Measurements from ENCODE around the gene CFI.
"Not testable (repeated sequence)": the region's sequence is repeated elsewhere in the genome, so short reads cannot be mapped to it uniquely, and the experiment has no call there.

The CFI gene

DNA sequence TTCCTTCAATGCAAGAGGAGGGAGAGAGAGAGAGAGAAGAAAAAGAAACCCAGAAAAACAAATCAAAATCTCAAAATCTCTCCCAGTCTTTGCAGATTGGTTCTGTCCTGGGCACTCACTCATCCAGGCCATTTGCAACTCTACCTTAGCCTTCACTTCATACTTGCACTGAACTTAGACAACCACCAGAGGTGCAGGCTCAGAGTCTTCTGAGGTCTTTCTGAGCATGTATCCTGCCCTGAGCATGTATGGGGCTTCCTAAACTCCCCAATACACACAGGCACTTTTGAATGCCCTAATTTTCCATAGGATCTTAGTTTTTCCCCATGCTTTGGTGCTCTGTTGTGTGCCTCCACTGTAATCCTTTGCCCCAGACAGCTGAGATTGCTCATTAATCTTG is 2.9 kb downstream of the CFI start:
- DNase-seq (ENCODE audit: low read depth in 2 of 2), result no peak

DNA sequence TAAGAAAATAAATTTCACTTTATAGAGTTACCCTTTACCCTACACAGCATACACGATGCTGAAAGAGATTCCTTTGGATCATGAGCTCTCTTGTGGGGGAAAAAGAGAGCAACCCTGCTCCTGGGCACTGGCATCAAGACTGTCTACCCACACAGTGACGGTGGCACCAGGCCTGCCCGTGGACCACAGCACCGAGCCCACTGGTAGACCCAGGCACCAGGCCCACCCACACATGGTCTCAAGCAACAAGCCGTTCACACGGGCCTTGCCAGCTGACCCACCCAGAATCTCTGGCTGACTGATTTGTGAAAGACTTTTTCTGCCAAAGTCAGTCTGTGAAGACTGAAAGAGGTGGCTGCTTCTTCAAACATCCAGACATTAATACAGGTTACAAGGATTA is 6.7 kb downstream of the CFI start:
- DNase-seq (ENCODE audit: low read depth in 2 of 2), result no peak

DNA sequence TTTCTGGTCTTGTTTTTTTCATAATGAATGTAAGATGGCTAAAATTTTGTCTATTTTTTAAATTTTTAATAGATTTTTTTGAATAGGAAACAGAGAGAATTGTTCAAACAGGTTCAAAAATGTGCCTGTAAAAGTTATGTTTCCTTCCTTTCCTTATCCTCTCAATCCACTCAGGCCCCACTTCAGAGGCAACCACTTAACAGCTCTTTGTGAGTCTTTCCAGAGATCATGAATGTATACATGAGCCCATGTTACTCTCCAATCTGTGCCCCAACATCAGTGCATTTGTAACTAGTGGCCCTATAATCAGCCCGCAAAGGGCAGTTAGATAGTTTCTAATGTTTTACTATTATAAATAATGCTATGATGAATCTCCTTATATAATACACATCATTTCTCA is 14.0 kb downstream of the CFI start:
- DNase-seq (ENCODE audit: low read depth in 2 of 2), result no peak

DNA sequence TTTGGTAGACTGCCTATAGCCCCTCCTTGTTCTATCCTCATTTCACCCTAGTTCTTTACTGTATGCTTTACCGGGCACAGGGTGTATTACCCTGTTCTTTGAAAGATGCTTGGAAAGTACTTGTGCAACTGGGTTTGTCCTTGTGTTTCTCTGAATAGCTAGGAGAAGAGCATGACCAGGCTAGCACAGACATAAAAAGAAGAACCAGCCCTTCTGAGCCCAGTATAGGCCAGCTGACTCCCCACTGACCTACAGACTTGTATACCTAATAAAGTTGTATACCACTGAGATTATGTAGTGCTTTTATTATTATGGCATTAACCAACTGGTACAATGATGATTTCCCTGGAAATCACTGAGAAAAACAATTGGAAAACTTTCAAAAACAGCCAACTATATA is 15.0 kb downstream of the CFI start:
- DNase-seq (ENCODE audit: low read depth in 2 of 2), result no peak

DNA sequence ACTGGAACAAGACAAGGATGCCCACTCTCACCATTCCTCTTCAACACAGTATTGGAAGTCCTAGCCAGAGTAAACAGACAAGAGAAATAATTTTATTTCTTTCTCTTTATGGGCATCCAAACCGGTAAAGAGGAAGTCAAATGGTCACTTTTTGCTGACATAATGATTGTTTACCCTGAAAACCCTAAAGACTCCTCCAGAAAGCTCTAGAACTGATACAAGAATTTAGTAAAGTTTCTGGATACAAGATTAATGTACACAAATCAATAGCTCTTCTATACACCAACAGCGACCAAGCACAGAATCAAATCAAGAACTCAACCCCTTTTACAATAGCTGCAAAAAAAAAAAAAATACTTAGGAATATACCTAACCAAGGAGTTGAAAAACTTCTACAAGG is 19.7 kb downstream of the CFI start:
- DNase-seq (ENCODE audit: low read depth in 2 of 2), result not testable (repeated sequence)

DNA sequence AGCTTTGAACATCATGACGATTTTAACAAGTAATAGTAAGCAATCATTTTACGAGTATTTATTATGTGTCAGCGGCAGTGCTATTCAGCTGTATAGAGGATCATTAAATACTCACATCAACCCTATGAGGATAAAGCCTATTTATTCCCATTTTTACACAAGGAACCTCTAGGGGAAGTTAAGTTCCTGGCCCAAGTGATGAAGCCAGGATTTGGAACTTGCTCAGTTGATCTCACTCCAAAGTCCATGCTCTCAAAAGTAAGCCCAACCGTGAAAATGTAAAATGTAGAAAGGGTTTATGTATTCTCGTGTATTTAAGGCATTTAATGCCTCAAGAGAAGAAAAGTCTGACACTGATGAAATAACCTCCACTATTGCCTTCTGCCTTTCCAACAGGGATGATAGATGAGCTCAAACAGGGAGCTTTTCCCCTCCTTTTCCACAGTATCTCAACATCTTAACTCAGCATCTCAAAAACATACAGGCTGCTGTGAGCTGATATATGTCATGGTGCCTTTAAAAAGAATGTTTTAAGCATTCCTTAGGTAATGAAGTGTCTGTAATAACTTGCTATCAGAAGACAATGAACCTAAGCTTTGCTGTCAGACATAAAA is 36.9 kb downstream of the CFI start:
- no peak for DNase-seq (ENCODE audit: low read depth in 2 of 2)

DNA sequence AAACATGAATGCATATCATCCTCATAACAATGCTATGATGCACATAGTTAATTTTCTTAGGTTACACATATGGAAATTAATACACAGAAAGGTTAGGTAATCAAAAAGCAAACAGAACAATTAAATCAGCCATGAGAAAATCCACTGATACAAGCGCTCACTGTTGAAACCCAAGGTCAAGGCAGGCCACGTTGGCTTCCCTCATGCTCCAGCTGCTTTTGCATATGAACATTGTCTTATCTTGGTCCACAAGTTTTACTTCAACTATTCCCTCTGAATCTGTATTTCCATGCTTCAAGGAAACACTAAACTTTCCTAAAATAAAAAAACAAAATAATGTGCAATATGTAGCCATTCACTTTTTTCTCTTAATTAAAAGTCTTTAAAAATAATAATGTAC is 37.4 kb downstream of the CFI start:
- DNase-seq (ENCODE audit: low read depth in 2 of 2), result no peak

DNA sequence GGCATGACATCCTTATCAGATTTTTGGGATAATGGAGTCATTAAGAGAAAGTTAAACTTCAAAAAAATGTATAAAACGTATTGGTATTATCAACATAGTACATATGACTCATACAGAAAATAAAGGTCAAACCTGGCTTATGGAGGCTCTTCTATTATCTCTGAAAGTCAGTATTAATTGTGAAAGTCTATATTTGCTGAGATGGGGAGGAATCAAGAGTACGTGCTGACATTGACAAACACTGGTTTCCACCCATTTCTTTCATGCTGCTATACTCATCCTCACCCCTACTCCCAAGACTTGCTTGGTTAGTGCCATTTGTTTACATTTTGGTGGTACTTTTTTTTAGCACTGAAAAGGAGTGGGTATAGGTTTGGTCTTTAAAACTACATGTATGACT is 41.1 kb downstream of the CFI start:
- no peak for DNase-seq (ENCODE audit: low read depth in 2 of 2)

DNA sequence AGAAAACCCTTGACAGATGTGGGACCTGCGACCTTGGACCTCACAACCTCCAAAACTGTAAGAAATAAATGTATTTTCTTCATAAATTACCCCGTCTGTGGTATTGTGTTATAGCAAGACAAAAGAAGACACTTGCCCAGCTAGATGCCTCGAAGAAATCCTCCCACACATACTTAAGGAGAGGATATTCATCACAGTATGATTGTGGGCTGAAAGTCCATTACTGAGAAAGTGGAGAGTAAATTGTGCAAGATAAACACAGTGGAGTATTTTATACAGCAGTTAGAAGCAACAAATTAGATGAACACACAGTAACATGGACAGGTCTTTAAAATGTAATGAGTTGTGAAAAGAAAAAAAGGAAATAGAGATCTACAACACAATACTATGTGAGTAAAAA is 46.1 kb downstream of the CFI start:
- DNase-seq (ENCODE audit: low read depth in 2 of 2), result no peak

DNA sequence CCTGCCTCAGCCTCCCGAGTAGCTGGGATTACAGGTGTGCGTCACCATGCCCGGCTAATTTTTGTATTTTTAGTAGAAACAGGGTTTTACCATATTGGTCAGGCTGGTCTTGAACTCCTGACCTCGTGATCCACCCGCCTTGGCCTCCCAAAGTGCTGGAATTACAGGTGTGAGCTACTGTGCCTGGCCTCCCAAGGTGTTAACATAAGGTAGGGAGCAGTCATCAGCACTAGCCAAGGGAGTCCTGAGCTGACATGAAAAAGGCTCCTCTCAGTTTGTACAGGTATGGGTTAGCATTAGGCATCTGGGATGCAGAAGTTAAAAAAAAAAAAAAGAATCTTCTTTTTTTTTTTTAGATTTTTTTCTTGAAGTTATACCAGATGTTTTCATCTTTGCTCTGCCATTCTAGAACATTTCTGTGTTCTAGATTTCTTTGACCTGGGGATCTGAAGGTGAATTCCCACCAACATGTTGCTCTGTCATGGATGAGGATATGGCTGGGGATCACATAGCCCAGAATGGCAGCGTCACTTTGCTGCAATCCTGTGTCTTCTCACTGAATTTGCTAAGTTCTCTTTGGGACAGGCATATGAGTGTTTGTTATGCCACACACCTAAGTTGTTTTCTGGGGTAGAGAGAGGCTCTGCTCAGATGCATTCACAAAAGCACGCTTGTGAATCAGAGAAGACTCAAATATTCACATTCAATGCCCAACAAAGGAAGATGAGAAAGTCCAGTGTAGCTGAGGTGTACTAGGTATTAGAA is 47.5 kb downstream of the CFI start:
- DNase-seq (ENCODE audit: low read depth in 2 of 2), result no peak

DNA sequence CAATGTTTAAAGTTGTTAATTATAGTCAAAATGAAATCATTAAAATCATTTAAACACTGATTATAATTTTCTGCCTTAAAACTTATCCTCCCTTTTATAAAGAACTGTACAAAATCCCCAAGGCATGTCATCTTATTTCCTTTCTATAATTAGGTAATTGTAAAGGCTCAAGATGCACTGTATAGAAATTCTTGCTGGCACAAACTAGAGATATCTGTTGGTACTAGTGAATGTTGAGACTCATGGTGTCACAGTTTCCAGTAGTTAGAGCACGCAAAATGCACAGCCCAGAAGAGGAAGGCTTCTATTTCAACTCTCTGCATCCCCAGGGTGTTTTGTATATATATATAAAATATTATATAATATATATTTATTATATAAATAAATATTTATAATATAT is 49.3 kb downstream of the CFI start:
- DNase-seq (ENCODE audit: low read depth in 2 of 2), result no peak

DNA sequence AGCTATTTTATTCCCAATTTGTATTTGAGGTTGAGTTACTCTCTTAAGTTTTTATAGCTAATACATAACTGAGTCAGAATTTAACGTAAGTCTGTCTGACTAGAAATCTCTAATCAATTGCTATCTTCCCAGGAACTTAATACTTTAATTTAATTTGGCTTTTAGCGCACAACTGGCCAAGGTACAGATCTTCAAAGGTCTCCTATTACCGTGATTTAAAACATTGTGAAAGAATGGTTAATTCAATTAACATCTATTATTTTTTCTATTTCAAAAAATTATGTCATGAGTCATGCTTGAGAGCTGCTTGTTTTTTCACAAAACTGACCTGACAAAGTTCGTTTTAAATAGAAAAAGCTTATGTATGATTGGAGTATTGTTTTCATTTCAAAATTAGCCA is 49.9 kb downstream of the CFI start:
- no peak for DNase-seq (ENCODE audit: low read depth in 2 of 2)

DNA sequence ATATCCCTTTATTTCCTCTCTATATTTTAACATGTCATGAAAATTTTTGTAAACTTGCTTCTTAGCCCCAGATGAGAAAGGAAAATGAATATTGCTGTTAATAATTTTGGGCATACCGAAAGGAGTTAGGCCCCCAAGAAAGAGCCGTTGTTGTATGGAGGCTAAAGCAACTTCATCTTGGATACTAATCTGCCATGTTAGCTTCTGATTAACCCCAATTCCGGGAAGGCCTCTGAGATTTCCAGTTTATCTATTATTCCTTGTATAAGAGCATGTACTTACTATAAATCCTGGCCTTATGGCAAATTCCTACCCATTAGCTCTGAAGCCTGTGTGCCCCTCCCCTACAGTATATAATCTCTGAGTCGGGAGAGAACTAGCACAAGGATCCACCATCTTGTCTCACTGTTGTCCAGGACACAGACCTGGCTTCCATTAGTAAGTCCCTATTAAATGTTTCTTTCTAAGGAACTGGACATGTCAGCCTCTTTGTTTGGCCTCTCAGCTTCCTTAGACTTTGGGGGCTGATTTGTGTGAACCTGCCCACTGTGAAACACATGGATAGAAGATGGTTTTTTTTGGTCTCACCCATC is 51.1 kb downstream of the CFI start:
- DNase-seq (ENCODE audit: low read depth in 2 of 2), result no peak

DNA sequence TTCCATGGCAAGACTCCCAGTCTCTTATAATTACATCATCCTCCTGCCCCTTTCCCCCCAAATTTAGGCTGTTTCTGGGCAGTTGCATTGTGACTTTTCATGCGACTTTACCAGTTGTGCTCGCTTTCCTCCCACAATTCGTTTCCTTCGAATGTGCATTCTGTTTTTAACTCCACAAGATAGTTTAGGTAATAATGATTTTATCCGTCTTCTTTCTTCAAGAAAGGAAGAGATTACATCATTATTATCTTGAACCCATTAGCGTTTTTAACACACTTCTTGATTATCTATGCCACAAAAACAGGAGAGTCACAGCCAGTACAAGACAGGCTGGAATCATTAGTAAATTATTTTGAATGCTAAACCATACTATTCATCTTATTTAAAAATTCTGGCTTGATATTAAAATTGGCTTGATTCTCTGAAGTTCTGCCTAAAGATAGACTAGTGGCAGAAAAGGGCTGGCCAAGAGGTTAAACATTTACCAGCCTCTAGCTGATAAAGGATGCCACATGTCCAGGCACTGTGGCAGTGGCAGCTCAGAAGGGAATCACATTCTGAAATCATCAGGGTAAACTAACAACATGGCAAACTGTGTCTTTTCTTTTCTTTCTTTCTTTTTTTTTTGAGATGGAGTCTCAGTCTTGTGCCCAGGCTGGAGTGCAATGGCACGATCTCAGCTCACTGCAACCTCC is 52.3 kb downstream of the CFI start:
- no peak for DNase-seq (ENCODE audit: low read depth in 2 of 2)

DNA sequence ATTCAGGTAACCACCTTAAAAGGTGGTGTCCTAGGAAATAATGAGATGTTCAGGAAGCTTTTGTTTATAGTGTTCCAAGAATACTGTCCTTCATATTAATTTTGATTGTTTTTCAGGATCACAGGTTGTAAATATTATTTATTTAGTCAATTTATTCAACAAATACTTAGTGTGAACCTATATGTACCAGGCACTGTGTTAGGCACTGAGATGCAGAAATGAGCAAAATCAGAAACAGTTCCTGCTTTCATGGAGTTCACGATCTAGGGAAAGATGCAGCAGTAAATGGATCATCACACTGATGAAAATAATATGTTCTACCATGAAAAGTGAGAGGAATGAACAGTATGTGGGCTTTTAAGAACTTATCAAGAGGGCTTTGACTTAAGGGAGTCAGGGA is 53.7 kb downstream of the CFI start:
- DNase-seq (ENCODE audit: low read depth in 2 of 2), result no peak

DNA sequence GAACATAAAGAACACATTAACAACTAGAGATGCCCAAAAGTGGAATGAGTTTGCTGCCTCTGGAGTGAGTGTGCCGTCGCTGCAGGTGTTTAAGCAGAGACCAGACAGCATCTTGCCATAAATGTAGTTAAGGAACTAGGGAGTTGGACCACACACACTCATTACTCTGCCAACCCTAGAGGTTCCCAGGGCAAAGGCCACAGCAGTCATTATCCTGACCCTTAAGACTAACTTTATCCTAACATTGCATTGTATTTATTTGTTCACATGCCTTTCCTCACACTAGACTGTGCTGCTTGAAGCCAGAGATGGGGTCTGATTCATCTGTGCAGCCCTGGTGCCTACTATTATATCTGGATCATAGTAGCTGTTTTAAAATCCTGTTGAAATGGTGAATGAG is 55.1 kb downstream of the CFI start:
- no peak for DNase-seq (ENCODE audit: low read depth in 2 of 2)

DNA sequence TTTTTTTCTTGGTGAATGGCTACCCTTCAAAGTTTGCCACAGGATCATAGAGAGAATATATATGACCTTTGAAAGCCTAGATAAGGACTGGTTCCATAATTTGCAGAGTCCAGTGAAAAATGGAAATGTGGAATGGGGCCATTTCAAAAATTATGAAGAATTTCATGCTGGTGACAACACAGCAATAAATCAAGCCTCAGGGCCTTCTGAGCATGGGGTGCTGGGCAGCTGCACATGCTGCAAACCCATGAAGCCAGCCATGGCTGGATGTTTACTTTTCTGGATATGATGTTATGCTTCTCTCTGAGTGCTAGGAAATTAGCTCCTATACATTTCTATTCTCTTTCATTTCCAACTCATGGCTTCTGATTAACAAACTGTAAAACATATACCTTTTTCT is 56.0 kb downstream of the CFI start:
- DNase-seq (ENCODE audit: low read depth in 2 of 2), result no peak

DNA sequence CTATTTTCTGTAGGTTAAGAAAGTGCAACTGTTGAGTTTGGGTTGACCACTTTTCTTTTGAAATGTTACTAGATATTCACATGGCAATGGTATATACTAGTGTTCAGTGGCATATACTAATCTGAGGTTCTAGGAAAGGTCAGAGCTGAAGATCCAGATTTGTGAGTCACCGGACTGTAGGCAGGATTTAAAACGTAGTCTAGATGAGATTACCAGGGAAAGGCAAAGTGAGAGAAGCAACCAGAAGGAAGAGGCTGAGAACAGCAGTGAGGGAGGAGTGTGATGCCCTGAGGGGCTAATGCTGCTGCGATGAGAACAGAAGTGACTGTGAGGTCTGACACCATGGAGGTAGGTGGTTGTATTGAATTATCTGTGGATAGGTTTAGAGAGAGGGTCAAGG is 62.3 kb downstream of the CFI start:
- DNase-seq (ENCODE audit: low read depth in 2 of 2), result no peak

DNA sequence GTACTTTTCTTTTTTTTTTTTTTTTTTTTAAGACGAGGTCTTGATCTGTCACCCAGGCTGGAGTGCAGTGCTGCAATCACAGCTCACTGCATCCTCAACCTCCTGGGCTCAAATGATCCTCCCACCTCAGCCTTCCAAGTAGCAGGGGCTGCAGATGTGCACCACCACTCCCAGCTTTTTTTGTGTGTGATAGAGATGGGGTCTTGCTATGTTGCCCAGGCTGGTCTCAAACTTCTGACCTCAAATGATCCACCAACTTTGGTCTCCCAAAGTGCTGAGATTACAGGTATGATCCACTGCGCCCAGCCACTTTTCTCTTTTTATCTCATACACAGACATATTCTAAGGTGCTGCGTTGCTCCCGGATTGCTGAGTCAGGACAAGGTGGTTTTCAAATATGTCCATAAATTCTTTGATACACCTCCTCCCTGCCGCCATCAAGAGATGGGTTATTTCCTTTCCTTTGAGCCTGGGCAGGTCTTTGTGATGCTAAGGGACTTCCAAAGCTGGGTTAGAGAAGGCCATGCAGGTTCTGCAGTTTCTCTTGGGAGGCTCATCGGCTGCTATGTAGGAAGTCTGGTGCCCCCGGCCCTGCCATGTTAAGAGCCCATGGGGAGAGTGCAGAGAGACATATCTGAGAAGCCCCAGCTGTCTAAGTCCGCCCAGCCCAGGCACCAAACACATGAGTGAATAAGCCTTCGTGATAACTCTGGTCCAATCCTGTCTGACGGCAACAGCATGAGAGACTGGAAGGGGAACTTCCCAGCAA is 63.5 kb downstream of the CFI start:
- DNase-seq (ENCODE audit: low read depth in 2 of 2), result no peak

DNA sequence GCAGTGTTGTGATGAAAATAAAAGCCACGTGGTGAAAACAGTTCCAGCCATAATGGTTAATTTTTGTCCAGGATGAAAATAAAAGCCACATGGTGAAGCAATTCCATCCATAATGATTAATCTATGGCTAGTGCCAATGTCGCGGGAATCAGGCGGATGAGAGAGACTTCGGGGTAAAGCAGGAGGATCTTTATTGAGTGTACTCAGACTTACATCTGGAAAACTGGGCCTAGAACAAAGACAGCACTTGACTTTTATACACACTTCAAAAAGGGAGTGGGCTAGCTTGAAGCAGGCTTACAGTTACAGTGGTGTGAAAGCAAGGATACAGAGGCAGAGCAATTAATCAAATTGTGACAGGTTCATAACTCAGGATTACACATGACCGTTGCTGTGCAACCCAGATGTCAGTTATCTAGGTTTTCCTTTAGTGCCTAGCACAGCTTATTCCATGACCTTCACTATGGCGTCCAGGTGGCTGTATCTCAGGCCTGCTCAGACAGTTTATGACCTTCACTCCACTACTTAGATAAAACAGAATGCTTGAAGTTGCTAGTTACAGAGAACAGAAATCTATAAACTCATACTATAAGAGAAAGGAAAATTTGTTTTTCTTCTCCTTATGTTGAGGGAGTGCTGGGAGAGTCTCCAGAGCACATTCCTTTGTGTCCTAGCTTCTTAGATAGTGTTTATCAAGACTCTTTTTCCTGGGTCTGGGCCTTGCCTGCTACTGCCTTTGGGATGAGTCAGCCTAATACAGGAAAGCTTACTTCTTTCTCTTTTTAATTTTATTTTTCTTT is 66.0 kb downstream of the CFI start:
- no peak for DNase-seq (ENCODE audit: low read depth in 2 of 2)

DNA sequence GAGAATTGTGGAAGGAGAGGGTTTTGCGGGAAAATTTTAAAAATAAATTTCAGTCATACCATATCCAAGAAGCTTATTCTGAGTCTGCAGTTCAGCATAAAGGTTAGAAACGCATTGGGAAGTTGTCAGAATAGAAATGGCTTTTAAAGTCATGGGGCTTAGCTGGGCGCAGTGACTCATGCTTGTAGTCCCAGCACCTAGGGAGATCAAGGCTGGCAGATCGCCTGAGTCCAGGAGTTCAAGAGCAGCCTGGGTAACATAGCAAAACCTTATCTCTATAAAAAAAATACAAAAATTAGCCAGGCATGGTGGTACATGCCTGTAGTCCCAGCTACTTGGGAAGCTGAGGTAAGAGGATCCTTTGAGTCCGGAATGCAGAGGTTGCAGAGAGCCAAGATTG is 68.1 kb downstream of the CFI start:
- no peak for DNase-seq (ENCODE audit: low read depth in 2 of 2)

All from fibroblast of skin of left quadriceps (primary cell).